T47D (cell line): ENCODE results near the gene SOX2.

Source experiments
- DNase-seq, 2 experiments: peaks; one replicate each; pipeline versions ENCODE4 v3.0.0 to v3.0.0-alpha.2; 2011 to 2012; ENCODE audit warnings: low read depth in 1 of 2, low spot score in 1 of 2
- JUND ChIP-seq: IDR thresholded peaks from 2 replicates; pipeline ENCODE4 v1.6.1; 2012; ENCODE audit warnings: low read depth
- in situ Hi-C: cut with HindIII; loops from 2 replicates; pipeline ENCODE4 v1.10.0; 2016; ENCODE audit warnings: low sequenced_read_pairs, low pct_unique_long_range_greater_than_20kb

The SOX2 gene

DNA sequence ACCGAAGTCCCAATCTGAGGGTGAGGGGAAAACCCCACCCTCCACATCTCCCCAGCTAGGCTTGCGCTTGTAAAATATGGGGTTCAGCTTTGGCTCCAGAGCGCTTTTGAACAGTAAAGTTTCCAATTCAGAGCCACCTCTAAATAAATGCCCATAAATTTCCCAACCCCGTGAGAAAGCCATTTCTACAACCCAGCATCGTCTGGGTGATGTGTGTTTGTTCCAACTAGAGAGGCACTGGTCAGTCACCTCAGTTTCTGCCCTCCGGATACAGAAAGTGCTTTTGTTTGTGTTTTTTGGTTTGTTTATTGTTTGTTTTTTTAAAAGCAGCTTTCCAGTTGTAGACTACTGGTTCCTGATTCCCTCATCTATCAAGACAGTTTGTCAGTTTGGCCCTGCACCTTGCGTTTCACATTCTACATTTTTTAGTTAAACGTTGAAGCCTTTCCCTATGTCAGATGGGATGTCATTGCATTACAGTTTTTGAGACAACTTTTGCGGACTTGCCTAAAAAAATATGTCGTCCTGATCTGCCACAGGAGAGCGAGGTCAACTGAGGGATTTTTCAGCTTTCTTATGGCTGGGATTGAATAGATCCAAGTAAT lies 15.0 kb upstream of the SOX2 start:
- in situ Hi-C loops, result no loop called here
- no peak for TF ChIP-seq JUND
- no peak for DNase-seq

DNA sequence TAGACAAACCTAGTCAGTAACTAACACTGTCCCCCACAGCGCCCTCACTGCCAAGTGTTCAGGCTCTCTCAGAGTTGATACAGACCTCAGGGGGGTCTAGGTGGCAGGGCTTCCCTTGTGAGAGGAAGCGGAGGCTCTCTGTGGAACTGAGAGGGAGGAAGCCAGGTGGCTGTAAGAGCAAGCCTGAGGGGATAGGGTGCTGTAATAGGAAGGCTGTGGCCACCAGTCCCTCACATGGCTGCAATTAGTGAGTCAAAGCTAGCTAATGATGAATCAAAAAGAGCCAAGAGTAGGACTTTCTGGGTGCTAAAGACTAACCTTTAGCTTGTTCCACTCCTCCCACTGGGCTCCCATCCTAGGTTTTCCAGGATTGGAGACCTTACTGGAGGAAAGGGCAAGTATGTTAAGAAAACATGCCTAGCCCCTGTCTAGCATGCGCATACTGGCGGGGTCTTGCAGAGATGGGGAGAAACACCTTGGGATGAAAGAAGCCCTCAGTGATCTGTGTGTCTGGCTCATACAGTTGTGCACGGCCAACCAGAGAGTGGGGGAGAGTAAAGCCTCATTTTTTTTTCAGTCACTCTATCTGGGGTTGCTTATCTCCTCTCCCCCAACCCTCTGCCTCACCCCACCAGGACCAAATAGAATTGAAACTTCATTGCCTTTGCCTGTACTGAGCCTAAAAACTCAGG lies 13.3 kb upstream of the SOX2 start:
- in situ Hi-C loops, result no loop called here
- no peak for TF ChIP-seq JUND
- DNase-seq, result no peak

DNA sequence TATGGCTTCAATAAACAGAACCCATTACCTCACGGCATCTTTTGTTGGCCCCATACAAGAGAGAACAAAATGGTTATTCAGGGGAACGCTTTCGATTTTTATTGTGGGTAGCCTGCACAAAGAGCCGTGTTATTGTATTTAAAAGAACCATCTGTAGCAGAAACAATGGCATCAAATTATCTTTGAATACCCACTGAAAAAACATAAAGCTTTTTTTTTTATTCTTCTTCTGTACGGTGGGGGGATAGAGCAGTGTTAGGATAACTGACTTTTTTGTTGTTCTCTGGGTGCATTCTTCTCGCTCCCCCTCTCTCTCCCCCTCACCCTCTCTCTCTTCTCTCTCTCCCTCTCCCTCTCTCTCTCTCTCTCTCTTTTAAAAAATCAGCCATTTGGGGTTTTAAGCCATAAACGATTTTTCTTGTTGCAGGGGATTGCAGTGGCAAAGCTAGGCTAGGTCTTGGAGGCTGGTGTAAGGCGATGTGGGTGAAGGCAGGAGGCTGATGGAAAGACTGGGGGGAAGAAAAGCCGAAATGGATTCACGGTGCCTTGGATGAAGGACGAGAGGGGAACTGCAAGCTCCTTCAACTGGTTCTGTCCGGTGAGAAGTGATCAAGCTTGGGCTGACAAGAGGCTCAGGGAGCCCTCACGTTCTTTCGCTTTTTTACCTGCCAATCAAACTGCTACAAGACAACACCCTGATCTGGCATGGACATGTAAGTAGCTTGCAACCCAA lies 12.4 kb upstream of the SOX2 start:
- peak in 1 of 2 experiments; percentile 70 for DNase-seq
- no peak for TF ChIP-seq JUND
- in situ Hi-C loops, result no loop called here

DNA sequence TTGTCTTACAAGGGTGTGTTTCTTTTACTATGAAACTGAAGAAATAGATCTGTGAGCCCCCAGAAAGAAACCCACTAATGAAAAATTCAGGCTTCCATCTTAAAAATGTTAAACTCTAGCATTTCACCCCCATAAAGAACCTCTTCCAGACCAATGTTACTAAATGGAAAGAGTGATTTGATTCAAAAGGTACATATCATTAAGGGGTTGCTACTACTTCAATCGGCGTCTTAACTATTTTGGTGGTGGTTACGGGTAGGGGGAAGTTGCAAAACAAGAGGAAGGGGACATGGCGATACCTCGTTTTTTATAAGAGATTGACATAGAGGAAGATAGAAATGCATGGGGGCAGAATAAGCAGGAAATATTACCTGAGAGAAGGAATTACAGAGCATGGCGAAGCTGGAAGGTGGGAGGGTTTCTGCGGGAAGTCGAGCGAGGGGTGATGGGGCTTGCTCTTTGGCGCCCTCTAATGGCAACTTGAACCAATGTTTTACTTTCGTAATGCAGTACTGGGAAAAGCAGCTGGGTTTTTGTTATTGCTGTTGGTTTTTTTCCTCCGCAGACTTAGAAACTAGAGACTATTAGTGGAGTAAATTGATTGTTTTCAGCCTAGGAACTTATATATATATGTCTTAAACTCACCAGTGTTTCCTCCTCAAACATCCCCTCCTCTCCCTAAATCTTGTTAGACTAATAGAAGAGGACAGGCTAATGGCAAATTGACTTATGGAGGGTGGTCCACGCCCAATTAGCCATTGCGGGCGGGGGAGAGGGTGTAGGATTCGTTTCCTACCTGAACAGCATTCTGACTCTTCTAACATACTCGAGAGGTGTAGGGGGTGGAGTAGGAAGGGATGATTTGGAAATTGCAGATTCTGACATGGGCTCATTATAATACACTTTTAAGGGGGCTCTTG lies 11.3 kb upstream of the SOX2 start:
- TF ChIP-seq JUND, result no peak
- in situ Hi-C loops, result no loop called here
- DNase-seq, result peak; percentile 91 to 92

DNA sequence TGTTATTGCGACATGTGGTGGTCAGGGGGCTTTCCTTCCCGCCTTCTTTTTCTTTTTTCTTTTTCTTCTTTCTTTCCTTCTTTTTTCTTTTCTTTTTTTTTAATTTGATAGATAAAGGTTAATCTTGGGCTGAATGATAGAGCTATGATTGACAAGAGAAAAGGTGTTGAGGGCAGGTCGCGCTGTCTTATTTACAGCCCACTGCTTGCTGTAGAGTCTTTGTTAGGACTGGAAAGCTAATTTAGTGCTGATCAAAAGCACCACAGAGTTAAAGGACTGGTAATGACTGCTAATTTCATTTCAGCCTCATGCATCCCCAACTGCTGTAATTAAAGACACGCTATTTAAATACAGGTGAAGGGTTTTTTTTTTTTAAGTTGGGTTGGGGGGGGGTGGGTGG lies 10.6 kb upstream of the SOX2 start:
- TF ChIP-seq JUND, result no peak
- no peak for DNase-seq
- in situ Hi-C loops, result no loop called here

DNA sequence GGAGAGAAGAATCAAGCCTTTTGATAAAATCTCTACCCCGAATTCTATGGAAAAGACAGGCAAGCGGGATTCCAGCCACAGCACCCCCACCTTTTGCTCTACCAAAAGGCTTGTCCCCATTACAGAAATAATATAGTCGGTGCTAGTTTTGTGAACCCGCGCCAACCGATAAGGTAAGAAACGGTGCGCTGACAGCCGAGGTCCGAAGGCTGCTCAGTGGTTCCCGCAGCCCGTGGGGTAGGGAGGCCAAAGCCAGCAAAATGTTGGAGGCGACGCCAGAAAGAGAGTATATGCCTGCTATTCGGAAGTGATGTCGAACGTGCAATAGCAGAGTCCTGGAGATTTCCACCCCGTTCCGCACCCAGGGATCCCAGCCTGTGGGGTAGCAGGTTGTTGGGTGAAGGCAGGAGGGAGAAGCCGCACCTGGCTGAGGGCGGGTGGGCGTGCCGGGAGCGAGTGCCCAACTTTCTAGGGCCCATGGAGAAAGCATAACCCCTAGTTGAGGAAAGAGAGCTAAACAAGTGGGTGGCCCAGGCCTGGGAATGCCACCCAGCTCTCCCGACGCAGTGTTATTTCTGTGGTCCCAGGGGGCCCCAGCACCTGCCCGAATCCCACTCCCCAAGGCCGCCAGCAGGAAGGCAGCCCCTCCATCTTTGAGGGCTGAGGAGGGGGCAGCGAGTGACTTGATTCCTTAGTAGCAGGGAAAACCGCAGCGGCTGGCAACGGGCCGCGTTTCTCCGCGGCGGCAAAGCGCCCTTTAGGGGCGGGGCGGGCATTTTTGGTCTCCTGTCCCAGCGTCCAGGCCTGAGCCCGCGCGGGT lies 7.9 kb upstream of the SOX2 start:
- DNase-seq, result no peak
- in situ Hi-C loops, result no loop called here
- no peak for TF ChIP-seq JUND

DNA sequence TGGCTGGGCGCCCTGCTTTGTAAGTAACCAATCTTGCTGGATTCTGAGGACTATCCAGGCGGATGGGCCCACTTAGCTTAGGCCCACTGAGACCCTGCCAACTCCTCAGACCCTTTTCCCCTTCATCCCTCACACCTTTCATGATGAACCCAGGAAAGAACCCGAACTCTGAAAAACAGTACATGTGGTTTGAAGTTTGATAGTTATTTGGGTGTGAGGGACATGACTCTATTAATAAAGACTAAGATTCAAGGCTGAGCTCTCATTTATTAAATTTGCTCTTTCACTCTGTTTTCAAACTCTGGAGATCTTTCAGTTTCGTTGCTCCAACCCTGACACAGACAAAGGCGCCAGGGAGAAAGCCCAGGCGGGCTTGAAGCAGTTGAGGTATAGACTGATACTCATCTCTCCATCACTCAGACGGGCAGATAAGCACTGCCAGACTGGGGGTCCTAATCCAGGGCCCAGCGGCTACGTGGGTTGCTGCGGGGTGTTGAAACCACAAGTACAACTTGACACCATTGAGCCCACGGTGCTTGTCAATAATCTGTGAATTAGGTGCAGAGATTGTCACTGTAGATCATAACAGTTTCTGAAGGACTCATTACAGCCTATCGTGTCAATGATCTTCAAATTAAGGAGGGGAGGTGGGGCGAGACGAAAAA lies 7.2 kb upstream of the SOX2 start:
- no peak for TF ChIP-seq JUND
- in situ Hi-C loops, result no loop called here
- DNase-seq, result no peak

DNA sequence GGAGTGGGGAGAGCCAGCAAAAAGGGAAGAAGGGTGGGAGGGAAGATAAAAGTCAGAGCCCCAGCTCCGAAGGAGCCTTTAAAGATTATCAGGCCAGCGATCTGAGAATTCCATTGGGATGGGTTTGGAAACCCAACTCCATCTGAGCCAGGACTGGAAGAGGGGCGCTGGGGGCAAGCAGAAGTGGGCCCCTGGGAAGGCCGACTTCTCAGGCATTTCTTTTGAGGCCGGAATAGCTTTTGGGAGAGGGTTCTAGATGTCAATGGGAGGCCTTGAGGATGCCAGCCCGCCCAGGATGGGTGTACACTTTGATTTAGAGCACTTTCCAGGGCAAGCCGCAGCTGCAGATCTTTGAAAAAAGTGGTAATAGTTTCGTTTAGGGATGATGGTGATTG lies 6.6 kb upstream of the SOX2 start:
- TF ChIP-seq JUND, result no peak
- no peak for DNase-seq
- in situ Hi-C loops, result no loop called here

DNA sequence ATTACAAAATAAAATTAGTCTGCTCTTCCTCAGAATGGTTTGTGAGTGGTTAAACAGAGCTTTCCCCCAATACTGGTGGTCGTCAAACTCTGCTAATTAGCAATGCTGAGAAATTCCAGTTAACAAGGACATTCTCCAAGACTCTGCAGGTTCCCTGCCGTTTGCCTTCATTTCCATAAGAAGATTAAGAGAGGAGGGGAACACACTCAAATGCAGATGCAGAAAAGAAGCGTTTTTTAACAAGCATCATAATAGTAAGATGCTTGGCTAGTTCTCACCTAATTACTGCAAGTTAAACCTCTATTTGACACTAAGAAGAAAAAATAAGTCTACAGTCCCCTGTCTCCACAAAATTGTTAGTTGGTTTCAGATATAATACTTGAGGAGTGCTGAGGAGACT lies 3.7 kb upstream of the SOX2 start:
- no peak for DNase-seq
- in situ Hi-C loops, result no loop called here
- no peak for TF ChIP-seq JUND

DNA sequence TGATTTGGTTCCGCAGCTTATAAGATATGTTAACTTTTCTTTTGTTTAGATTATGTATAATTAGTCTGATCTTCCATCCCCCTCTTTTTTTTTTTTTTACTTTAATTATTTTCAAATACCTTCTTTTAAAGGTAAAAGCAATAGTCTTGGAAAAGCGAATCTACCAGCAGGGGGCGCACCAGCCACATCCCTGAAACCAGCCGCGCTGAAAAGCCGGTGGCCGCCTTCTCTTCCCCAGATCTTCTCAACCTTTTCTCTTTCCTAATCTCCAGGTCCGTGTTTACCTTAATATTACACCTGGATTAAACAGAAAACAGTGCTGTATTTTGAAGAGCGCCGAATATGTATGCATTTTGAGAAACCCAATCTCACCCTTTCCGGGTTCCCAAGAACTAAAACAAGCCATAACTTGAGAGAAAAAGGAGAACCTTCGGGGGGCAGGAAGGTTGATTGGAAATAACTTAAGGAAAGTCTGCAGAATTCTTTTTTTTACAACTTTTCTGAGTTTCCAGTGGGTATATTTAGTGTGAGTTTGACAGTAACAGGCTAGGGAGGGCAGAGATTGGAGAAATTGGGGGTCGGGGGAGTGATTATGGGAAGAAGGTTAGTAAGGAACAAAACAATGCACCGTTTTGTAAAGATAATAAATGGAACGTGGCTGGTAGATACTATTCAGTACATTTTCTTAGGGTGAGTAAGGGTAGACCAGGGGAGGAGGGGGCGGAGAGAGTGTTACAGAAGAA lies 2.0 kb upstream of the SOX2 start:
- in situ Hi-C loops, result no loop called here
- TF ChIP-seq JUND, result no peak
- peak; percentile 81 to 85 for DNase-seq
